Gastroesophageal sphincter (tissue), 3 donors: ENCODE data around the gene MACROD2.

Source experiments
- POLR2A ChIP-seq, 2 donors: fragments of 450-650 bp; IDR thresholded peaks; one replicate each; pipeline ENCODE4 v1.6.1; 2017; ENCODE audit warnings: antibody characterized with exemption in 2 of 2, mild to moderate bottlenecking in 2 of 2, moderate library complexity in 1 of 2
- TF ChIP-seq, protein P1 (sequence below), 4 experiments: fragments of 200-600 bp in 2 of 4; fragments of 450-650 bp in 2 of 4; sonication (generic) in 1 of 4; IDR thresholded peaks; one replicate each; pipeline ENCODE4 v1.5.1; 2017 to 2019; ENCODE audit warnings: antibody characterized with exemption in 4 of 4, mild to moderate bottlenecking in 2 of 4, moderate library complexity in 2 of 4

- TF ChIP-seq, protein P1, sequence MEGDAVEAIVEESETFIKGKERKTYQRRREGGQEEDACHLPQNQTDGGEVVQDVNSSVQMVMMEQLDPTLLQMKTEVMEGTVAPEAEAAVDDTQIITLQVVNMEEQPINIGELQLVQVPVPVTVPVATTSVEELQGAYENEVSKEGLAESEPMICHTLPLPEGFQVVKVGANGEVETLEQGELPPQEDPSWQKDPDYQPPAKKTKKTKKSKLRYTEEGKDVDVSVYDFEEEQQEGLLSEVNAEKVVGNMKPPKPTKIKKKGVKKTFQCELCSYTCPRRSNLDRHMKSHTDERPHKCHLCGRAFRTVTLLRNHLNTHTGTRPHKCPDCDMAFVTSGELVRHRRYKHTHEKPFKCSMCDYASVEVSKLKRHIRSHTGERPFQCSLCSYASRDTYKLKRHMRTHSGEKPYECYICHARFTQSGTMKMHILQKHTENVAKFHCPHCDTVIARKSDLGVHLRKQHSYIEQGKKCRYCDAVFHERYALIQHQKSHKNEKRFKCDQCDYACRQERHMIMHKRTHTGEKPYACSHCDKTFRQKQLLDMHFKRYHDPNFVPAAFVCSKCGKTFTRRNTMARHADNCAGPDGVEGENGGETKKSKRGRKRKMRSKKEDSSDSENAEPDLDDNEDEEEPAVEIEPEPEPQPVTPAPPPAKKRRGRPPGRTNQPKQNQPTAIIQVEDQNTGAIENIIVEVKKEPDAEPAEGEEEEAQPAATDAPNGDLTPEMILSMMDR (IDR thresholded peaks at IDR 0.05) = no peak
- TF ChIP-seq POLR2A (IDR thresholded peaks at IDR 0.05) = no peak
Observed at GRCh38 chr20:15063081-15063480, 1067.8 kb downstream of the MACROD2 start.
